Activated T-cell treated with anti-CD3 and anti-CD28 coated beads for 4 hours (primary cell): ENCODE data around the gene UQCC3.
"Not testable (repeated sequence)": the region's sequence is repeated elsewhere in the genome, so short reads cannot be mapped to it uniquely, and the experiment has no call there.

ENCODE experiments used
- DNase-seq: peaks from one replicate; pipeline ENCODE4 v3.0.0-alpha.2; 2020

Gene UQCC3, protein sequence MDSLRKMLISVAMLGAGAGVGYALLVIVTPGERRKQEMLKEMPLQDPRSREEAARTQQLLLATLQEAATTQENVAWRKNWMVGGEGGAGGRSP

GRCh38 chr11:62671608-62672389 is at the start of gene UQCC3, which contains the start of gene LBHD1:
Gene UQCC3, plus strand, starts transcription at chr11:62671673. Its CDS starts 73 bp downstream, at chr11:62671746.
Gene LBHD1, minus strand, starts transcription at chr11:62672267. Its CDS starts 2,236 bp downstream, at chr11:62670031.
- DNase-seq, result peak; percentile 59

GRCh38 chr11:62622476-62623089 is 48.9 kb upstream of the UQCC3 start:
- no peak for DNase-seq

- DNase-seq, result no peak
Measured at GRCh38 chr11:62627713-62628112, 43.8 kb upstream of the UQCC3 start.

- no peak for DNase-seq
Measured at GRCh38 chr11:62632492-62632891, 39.0 kb upstream of the UQCC3 start.

DNA sequence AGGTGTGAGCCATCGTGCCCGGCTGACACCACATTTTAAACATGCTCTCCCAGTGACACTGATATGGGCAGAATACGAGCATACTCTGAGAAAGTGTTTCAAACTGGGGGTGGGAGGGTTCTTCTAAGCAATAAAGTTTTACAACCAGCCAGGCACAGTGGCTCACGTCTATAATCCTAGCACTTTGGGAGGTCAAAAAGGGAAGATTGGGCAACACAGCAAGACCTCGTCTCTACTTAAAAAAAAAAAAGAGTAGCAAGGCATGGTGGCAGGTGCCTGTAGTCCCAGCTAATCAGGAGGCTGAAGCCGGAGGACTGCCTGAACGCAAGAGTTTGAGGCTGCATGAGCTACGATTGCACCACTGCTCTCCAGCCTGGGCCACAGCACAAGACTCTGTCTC is 27.3 kb upstream of the UQCC3 start:
- no peak for DNase-seq

DNA sequence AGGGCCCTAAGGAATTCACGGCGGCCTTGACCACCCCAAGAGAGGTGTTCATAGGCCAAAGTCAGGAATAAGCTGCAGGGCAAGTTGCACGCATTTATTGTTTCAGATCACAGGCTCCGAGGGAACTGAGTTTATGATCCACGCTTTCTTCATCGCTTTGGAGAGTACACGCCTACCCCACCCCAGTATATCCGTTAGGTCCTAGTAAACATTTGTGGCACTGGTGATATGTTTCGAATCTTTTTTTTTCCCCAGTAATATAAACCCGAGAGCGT is 25.9 kb upstream of the UQCC3 start:
- no peak for DNase-seq

GRCh38 chr11:62645946-62646824 is 25.3 kb upstream of the UQCC3 start, which contains the start of gene GANAB:
Gene GANAB, minus strand, starts transcription at chr11:62646613. Its CDS starts 14 bp downstream, at chr11:62646599.
- DNase-seq, result peak; percentile 99

DNA sequence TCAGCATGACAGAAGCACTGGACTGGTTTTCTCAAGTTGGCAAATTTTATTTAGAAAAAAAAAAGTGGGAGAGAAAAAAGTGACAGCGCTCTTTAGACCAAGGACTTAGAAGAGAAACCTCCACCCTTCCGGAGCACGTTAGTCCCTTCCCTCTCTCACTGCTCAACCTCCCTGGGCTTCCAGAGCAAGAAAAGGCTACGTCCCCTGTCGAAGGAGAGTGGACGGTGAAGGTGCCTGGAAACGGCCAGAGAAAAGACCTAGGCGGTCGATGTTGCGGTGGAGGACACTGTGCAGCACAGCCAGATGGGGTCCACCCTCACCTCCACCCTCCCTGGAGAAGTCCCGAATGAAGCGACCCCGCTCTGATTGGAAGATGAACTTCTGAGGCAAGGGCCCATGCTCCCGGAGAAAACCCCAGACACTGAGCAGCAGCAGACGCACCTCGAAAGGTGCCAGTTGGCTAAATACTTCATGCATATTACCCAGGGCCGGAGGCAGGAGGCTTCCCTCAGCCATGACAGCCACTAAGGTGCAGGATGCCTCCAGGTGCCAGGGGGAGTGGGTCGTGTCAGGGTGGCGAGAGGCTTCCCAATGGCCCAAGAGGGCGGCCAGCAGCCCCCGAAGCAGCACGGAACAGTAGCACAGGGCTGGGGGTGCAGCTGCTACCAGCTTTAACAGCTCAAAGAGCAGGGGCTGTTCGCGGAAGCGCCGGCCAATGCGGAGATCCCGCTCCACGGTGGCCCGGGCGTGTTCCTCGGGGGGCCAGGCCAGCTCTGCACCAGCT is 24.5 kb upstream of the UQCC3 start:
- DNase-seq, result no peak

DNA sequence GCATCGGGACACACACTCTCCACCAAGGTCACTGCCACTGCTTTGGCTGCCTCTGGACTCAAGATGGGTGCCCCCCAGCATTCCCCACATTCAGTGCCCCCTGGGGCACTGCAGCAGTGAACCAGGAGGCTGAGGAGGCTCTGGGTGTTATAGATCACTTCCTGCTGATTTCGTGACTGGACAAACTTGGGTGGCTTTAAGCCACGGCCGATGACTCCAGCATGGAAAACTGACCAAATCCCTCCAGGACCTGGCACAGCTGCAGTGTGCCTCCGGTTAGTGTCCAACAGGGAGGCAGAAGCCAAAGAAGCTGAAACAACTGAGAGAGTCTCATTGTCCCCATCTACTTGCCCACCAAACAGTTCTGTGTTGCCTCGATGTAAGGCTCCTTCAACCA is 23.9 kb upstream of the UQCC3 start:
- DNase-seq, result no peak

DNA sequence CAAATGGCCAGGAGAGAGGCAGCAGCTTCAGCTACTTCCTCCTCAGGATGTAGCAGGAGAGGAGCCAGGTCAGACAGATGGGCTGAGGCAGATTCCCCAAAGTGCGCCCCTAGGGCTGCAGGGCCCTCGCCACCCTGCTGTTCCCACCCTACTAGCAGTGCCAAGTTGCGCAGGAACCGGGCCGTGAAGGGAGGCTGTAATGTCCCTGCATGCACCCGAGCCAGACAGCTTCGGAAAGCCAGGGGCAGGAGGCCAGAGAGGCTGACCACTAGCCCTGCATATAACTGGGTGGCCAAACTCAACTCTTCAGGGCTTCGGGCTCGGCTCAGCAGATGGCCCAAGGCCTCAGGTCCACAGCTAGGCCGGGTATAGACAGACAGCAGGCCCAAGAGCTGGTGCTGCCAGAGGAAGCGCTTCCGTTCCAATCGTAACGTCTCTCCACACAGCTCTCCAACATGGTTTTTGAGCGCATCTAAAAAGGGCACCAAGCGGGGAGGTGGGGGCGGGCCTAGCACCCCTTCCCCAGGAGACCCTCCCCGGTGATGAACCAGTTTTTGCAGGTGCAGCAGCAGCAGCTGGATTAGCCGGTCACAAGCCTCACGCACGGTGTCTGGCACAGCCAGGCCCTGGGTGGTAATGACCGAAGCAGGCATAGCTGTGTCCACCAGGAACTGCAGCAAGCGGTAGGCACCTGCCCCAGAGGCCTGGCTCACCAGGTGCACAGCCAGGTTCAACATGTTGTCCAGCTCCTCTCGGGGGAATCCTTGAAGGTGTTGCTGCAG is 23.1 kb upstream of the UQCC3 start:
- DNase-seq, result no peak

- DNase-seq, result no peak
Measured at GRCh38 chr11:62648967-62649364, 22.5 kb upstream of the UQCC3 start.

GRCh38 chr11:62649486-62649885 is 22.0 kb upstream of the UQCC3 start:
- no peak for DNase-seq

GRCh38 chr11:62650283-62650682 is 21.2 kb upstream of the UQCC3 start:
- DNase-seq, result not testable (repeated sequence)

DNA sequence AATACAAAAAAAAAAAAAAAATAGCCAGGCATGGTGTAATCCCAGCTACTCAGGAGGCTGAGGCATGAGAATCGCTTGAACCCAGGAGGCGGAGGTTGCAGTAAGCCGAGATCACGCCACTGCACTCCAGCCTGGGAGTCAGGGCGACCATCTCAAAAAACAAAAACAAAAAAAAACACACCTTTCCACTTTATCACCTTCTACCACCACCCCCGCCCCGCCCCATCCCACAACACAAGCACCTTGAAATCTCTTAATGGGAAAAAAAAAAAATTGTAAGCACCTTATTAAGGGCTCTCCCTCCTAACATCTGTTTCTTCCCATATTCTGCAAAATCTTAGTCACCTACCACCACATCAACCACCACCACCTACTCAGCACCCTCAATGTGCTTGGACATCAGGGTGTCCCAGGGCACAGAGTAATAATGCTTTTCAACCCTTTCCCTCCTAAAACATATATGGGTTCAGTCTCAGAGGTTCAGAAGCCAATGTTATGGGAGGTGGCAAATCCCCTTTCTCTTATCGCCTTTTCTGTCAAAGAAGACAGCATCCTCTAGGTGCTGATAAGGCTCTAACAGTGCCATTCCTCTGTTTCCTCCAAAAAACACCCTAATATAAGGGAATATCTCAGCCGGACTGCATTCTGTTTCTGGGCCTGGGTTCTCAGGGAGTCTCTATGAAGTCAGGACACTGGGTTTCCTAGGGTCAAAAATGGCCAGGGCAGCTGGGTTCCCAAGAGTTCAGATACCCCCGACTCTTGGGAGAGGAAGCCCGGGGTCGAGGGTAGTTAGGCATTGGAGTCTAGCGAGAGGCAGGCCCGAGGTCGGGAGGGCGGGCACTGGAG is 19.1 kb upstream of the UQCC3 start:
- no peak for DNase-seq

DNA sequence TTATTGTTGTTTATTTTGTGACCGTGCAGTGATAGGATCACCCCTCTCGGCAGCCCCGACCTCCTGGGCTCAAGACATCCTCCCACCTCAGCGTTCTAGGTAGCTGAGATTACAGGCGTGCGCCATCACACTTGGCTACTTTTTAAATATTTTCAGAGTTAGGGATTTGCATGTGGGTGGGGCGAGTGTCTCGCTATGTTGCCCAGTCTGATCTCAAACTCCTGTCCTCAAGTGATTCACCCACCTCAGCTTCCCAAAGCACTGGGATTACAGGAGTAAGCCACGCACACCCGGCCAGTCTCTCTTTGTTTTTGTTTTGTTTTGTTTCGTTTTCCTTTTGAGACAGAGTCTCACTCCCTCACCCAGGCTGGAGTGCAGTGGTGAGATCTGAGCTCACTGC is 17.2 kb upstream of the UQCC3 start:
- DNase-seq, result no peak

DNA sequence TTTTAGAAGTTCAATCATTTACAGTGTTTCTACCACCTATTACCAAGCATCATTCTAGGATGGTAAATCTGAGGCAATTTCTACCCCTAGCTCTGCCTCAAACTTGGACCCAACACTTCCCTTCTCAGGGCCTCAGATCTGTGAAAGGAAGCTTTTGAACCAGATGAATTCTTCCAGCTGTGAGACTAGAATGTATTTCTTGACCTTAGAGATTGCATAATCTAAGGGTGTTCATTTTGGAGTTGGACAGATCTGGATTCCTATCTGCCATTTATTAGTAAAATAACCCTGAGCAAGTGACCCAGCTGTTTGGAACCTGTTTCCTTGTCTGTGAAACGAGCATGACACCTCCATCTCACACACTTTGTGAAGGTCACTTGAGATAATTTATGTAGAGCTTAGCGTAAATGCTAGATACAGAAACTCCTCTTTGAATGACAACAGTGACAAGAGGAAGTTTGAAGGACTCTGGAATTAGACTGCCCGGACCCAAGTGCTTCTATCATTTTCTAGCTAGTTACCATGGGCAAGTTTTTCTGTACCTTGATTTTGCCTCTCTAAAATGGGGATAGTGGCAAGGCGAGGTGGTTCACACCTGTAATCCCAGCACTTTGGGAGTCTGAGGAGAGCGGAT is 14.6 kb upstream of the UQCC3 start:
- no peak for DNase-seq

DNA sequence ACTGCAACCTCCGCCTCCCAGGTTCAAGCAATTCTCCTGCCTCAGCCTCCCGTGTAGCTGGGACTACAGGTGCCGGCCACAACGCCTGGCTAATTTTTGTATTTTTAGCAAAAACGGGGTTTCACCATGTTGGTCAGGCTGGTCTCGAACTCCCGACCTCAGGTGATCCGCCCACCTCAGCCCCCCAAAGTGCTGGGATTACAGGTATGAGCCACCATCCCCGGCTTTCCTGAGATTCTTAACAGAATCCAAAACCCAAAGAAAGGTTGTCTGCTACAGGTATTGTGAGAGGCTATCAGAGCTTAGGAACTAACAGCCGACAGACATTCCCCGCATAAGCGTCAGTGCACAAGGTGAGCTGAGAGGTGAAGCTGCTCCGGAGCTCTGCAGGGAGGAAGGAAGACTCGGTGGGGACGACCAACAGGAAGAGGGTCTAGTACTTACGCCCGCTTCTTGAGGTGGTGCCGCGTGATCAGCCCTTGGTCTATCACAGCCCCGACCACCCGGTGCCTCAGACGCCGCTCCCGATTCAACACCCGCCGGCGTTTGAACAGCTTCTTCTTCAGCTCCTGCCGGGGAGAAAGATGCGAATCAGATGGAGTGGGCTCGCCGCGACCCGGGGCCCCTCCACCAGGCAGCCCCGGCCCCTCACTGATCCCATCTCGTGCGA is 6.9 kb upstream of the UQCC3 start:
- no peak for DNase-seq

DNA sequence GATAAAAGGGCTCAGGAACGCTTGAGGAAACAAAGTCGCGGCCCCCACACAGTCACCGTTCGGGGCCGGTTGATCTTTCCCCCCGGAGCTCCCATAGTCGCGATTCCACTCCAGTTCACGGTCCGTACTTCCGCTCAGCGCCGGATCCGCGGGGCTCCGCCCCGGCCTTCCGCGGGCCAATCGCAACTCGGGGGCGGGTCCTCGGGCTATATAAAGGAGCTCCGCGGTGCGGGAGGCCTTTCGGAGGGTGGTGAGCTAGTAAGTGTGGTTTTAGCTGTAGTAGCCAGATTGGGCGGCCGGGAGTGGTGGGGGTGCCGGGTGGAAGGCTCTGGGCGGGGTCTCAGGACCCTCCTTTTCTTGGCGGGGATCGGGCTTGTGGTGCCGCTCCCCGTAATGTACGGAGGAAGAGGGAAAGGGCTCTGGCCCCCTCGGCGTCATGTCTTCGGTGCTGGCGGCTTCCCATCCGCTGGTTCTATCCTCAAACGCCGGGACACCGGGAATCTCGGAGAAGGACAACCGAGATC is 6.3 kb upstream of the UQCC3 start, which contains the start of the genes C11orf98 and CSKMT:
C11orf98 (minus strand) TSS at position 136 of the 524 bp plus-strand sequence; CDS start at position 95, 41 bp downstream.
CSKMT (plus strand) TSS at position 238 of the 524 bp plus-strand sequence. CDS start 568 bp downstream, outside the sequence.
- peak; percentile 96 for DNase-seq
